Activated CD8-positive, alpha-beta memory T cell treated with anti-CD3 and anti-CD28 coated beads for 48 hours (primary cell): ENCODE results near the gene SGSM2.

Experiments
- DNase-seq, 3 experiments: peaks; one replicate each; pipeline ENCODE4 v3.0.0-alpha.2; 2020; ENCODE audit warnings: low read depth in 2 of 3, low spot score in 2 of 3

The SGSM2 gene

DNA sequence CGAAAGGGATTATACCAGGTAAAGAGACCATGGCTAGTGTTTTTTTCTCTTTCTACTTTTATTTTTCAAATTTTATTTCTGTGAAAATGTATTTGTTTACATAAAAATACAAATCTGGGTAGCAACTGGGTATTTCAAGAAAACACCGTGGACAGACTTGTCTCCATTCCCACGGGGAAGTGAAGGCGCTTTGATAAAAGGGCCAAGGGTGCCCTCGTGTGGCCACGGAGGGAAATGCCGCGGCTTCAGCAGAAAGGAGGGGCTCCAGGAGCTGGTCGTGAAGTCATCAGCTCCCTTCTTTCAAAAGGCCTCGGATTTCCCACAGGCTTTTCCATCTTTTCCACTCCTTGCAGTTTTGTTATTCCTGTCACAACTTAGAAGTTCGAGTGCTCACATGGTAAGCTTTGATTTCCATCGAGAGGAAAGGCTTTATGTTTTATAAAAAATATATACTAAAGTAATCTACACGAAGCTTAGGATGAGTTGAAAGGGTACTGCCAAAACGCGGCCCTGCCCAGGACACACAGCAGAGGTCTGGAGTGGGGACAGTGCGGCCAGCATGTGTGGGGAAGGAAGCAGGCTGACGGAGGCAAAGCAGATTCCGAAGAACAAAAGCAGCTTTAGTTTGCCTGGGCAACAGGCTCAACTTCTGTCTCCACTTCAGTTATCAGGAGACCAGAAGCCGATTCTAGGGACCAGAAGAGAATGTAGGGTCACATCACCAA is 78.9 kb downstream of the SGSM2 start:
- DNase-seq, result peak; percentile 58 to 87 (median 86)

GRCh38 chr17:2418572-2418971 is 81.3 kb downstream of the SGSM2 start:
- no peak for DNase-seq

DNA sequence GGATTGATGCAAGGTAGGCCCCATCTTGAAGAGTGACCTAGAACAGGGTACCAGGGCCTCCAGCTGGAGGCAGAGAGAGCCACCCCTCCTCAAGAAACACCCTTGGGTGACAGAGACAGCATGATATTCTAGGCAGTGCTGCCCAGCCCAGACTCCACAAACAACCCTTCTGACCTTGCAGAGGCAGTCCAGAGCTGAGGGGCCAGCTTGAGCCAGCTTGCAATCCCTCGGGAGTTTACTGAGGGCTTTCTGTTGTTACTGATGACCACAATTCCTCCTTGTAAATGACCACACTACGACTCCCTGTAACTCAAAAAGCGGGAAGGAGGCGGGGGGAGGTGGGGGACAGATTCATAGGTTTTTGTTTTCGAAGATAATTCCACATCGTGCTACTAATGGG is 82.2 kb downstream of the SGSM2 start:
- no peak for DNase-seq

GRCh38 chr17:2420176-2420575 is 82.9 kb downstream of the SGSM2 start:
- no peak for DNase-seq

DNA sequence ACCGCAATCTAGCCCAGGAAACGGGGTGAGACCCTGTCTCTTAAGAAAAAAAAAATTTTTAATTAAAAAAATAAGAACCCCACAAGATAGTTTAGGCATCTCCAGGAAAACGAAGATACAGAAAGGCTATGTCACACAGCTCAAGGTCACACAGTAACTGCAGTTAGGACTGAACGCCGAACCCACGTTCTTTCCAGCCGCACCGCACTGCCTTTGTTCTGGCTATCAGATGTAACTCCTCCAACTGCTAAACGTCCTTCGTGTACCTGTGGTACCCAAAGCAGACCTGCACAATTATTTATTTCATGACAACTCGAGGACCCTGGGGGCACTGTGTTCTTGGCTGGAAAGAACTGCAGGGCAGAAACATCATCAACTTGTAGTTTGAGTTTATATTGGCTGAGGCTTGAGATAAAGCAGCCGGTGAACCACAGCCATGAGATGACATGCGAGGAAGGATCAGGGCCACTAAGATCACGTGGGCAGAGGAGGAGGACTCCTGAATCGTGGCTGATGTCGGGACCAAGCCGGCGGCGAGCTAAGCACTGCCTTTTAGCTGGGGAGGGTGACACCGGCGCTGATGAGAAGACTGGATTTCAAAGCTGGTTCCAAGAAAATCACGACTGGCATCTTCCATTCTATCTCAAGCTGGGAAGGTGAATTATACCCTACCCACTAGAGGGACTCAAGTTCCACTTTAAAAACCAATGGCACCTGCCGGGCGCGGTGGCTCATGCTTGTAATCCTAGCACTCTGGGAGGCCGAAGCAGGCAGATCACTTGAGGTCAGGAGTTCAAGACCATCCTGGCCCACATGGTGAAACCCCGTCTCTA is 84.2 kb downstream of the SGSM2 start:
- no peak for DNase-seq

- no peak for DNase-seq
Measured at GRCh38 chr17:2423271-2423670, 86.0 kb downstream of the SGSM2 start.

DNA sequence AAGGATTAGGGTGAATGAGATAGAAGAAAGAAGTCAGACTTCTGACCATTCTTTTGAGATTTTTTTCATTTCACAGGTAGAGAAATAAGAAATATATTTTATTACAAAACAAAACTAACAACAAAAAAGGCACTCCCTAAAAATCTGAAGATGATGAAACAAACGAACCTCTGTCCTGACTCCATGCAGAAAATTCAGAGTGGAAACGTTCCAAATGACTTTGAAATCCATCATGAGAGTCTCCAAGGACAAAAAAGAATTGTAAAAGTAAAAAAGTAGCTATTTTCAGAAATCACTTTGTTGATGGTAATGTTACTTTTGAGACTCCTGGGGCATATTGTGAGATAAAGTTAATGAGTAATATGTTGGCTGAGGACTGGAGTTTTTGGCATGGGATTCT is 89.9 kb downstream of the SGSM2 start:
- no peak for DNase-seq

GRCh38 chr17:2427910-2428309 is 90.6 kb downstream of the SGSM2 start:
- DNase-seq, result no peak
